Stimulated activated CD4-positive, alpha-beta T cell treated with anti-CD3 and anti-CD28 coated beads, Interleukin-2, amount 100 ng/mL, for 24 hours (primary cell): Measurements from ENCODE around the gene TAOK1.
"Not testable (repeated sequence)": the region's sequence is repeated elsewhere in the genome, so short reads cannot be mapped to it uniquely, and the experiment has no call there.

Experiments
- DNase-seq, 2 donors: peaks; one replicate each; pipeline ENCODE4 v3.0.0-alpha.2; 2020

TAOK1 gene

GRCh38 chr17:29449865-29450671, 59.9 kb downstream of the TAOK1 start:
- no peak for DNase-seq

- DNase-seq: no peak
These were observed 61.1 kb downstream of the TAOK1 start for GRCh38 chr17:29451121-29451742.

GRCh38 chr17:29458066-29458465, 67.9 kb downstream of the TAOK1 start:
- DNase-seq: no peak

- no peak for DNase-seq
These were observed 71.5 kb downstream of the TAOK1 start for GRCh38 chr17:29461483-29462206.

GRCh38 chr17:29469276-29469675, 79.1 kb downstream of the TAOK1 start:
- no peak for DNase-seq

GRCh38 chr17:29473437-29473836, 83.3 kb downstream of the TAOK1 start:
- not testable (repeated sequence) for DNase-seq

- no peak for DNase-seq
These were observed 84.1 kb downstream of the TAOK1 start for GRCh38 chr17:29474297-29474696.

GRCh38 chr17:29475891-29476290, 85.7 kb downstream of the TAOK1 start:
- no peak for DNase-seq

- DNase-seq: not testable (repeated sequence)
These were observed 90.2 kb downstream of the TAOK1 start for GRCh38 chr17:29480249-29480928.

- DNase-seq: no peak
These were observed 93.3 kb downstream of the TAOK1 start for GRCh38 chr17:29483503-29483902.

GRCh38 chr17:29495011-29495410, 104.8 kb downstream of the TAOK1 start:
- no peak for DNase-seq

GRCh38 chr17:29504711-29505110, 114.5 kb downstream of the TAOK1 start:
- DNase-seq: no peak

GRCh38 chr17:29505836-29506235, 115.7 kb downstream of the TAOK1 start:
- DNase-seq: no peak

- no peak for DNase-seq
These were observed 120.8 kb downstream of the TAOK1 start for GRCh38 chr17:29510953-29511352.

- no peak for DNase-seq
These were observed 124.6 kb downstream of the TAOK1 start for GRCh38 chr17:29514792-29515191.

GRCh38 chr17:29518359-29518758, 128.2 kb downstream of the TAOK1 start:
- no peak for DNase-seq

- DNase-seq: no peak
These were observed 134.5 kb downstream of the TAOK1 start for GRCh38 chr17:29524692-29525091.

GRCh38 chr17:29526322-29526721, 136.2 kb downstream of the TAOK1 start:
- no peak for DNase-seq

- no peak for DNase-seq
These were observed 143.8 kb downstream of the TAOK1 start for GRCh38 chr17:29533976-29534375.

- no peak for DNase-seq
These were observed 153.9 kb downstream of the TAOK1 start for GRCh38 chr17:29544066-29544465.

GRCh38 chr17:29546085-29546484, 155.9 kb downstream of the TAOK1 start:
- DNase-seq: no peak

- no peak for DNase-seq
These were observed 156.7 kb downstream of the TAOK1 start for GRCh38 chr17:29546830-29547229.
